HG02973 (cell line): ENCODE data around the gene FAM20C.

Experiments
- ATAC-seq: cut with Tn5 transposase; IDR thresholded peaks from one replicate; pipeline ENCODE4 v1.9.1; 2021; ENCODE audit warnings: moderate library complexity; ENCODE audit not compliant: unreplicated experiment

FAM20C gene

DNA sequence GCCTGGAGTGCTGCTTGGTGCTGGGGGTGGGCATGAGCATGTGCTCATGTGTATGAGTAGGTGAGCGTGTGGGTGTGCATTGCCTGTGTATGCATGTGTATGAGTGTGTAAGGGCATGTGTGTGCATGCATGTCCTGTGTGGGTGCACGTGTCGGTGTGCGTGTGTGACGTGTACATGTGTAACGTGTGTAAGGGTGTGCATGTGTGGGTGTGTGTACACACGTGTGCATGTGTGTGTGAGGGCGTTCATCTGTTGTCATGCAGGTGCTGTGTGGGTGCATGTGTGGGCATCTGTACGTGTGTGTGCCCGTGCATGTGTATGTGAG, 30.3 kb downstream of the FAM20C start:
- no peak for ATAC-seq

DNA sequence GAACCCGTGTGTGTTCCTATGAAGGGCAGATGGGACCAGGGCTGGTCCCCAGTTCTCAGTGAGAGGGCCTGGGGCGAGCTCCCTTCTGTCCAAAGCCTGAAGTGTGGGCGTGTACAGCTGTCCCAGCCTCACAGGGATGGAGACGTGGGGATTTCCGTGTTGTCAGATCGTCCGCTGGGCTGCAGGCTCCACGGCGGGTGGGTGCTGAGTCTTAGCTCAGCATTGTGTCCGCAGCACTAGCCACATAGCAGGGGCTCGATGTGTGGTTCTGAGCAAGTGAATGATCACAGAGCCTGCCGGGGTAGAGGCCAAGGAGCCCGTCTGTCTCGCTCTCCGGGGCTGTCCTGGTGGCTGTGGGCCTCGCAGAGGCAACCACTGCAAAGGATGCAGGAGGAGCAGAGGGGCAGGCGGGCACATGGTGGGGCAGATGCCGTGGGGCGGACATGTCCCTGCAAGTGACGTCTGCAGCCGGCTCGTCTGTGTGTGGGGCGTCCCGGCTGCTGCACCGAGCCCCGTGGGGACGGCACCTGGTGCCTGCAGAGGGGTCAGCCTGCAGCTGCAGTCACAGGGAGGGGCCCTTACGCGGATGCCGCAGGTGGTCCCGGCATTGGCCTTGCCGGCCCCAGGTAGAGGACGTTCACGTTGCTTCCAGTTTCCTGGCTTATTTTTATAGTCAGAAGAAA, 30.9 kb downstream of the FAM20C start:
- ATAC-seq = no peak

DNA sequence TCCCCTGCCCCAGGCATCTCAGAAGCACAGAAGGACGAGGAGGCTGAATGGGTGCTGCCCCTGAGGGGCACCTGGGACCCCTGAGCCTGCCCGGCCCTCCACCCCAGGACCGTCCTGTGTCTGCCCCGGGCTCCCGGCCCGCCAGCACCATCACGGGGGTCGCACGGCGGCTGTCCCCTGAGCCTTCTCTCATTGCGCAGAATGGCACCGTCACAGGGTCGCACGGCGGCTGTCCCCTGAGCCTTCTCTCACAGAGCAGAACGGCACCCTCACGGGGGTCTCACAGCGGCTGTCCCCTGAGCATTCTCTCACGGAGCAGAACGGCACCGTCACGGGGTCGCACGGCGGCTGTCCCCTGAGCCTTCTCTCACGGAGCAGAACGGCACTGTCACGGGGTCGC, 31.5 kb downstream of the FAM20C start:
- ATAC-seq = no peak

DNA sequence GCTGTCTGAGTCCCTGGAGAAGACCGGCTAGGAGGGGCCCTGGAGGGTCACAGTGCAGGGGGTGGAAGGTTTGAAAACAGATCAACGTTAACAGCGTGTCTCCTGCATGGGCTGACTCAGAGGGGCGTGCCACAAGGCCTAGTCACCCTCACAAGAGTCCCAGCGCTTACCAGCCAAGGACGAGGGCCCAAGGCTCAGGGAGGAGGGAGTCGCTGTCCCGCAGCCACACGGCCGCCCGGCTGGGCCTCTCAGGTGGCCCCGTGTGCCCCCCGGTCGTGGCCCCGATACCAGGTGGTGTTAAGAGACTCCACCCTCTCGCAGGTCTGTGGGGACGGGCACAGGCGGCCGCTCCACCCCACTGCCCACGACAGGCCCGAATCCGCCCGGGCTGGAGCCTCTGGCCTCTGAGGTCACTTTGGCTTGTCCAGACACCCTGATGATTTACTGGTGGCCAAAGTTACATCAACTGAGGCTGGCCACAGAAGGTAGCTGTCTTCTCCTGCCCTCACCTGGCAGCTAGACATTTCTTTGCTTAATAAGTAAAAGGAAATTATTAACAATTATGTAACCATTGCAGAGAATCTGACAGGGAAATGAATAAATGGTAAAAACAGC, 34.0 kb downstream of the FAM20C start:
- no peak for ATAC-seq

DNA sequence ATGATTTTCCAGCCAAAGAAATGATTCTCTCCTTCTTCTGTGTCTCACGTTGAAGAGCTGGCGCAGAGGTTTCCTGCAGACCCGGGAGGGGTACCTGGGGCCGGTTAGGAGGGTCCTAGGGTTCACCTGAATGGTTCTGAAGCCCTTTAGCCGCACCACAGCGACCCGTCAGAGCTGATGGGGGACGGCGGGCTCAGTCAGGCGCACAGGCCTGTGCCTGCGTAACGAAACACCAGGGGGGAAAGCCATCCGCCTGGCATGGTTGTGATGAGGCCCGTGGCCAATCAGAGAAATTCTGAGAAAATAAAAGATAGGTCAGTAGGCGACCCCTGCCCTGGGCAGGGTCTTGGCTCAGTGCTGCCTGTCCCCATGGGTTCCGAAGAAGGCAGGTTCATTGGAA, 35.6 kb downstream of the FAM20C start:
- no peak for ATAC-seq

DNA sequence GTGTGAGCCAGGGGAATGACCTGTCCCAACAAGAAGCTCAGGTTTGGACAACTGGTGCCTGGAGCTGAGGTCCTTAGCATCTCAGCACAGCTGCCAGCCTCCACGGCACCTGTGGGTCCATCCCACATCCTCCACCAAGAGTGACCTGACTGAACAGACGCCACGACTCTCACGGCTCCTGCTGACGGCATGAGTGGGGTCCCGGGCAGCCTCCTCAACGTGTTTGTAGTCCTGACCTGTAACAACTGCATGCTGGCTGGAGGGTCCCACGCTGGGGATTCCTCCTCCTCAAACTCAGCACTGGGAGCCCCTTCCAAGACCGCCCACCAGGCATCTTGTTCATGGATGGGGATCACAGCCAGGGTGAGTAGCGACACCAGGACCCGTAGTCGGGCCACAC, 36.2 kb downstream of the FAM20C start:
- no peak for ATAC-seq

DNA sequence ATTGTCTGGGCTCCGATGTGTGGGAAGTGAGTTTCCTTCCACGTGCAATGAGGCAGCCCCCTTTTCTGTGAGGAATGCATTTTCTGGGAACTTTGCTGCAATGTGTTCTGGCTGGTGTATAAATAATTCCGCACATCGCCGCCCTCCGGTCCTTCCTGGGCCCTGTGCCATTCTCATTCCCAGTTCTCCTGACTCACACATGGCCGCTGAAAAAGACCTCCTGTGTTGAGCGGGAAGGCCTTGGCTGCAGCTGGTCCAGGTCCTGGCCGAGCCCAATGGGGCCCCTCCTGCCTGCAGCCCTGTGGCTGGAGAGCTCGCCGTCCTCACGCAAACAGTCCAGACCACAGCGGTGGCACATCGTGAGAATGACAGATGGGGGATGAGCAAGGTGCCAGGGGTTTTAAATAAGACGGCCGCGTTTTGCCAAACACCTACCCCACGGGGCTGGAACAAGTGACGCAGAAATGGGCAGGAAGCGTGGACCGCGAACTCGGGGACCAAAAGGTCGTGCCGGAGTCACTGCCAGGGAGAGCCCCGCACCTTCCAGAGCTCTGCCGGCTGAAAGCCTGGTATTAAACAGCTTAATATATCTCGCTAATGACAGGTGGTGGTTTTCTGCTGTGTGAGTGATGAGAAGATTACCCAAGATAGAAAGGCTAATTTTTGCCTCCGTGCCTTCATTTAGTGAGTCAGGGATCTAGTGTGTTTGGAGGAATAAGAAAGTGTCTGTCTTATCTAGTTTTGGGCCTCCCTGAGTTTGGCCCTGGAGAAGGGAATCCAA, 37.0 kb downstream of the FAM20C start:
- ATAC-seq = no peak

DNA sequence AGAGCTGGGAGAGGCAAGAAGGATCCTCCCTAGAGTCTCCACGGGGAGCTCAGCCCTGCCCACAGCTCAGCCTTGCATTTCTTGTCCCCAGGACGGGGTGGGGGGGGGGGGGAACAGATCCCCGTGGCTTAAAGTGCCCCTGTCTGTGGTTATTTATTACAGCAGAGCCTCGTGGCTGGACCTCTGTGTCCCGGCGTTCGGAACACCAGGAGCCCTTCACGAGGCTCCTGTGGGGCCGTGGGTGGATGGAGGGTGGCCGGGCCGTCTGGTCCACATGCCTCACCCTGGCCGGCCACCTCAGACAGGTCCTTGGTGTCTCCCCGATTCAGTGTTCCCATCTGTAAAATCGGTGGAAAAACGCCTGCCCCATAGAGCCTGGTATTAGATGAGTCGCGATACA, 37.9 kb downstream of the FAM20C start:
- no peak for ATAC-seq

DNA sequence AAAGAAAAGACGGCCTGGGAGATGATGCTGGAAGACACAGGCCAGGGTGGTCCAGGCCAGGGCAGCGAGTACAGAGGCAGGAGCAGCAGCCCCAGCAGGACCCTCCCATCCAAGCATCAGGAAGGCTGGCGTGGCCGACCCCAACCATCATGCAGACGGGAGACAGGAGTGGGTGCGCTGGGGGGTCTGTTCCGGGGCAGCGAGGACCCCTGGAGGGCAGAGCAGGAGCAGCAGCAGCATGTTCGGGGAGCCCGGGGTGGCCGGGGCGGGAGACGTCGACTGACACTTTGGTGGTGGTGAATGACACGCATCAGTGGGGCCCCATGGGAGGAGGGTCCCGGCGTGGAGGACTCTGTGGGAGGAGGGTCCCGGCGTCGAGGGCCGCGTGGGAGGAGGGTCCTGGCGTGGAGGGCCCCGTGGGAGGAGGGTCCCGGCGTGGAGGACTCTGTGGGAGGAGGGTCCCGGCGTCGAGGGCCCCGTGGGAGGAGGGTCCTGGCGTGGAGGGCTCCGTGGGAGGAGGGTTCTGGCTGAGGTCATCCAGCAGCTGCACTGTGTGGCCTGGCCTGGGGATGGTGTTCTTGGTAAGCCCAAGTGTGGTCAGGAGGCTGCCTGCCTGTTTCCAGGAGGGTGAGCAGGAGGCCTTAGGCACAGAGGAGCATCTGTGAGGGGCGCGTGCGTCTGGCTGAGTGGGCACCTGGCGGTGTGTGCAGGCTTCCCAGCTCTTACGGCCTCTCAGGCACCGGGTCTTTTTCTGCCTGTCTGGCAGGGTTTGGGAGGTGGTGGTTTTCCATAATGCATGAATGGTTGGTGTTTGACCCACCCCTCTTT, 38.9 kb downstream of the FAM20C start:
- ATAC-seq = no peak

DNA sequence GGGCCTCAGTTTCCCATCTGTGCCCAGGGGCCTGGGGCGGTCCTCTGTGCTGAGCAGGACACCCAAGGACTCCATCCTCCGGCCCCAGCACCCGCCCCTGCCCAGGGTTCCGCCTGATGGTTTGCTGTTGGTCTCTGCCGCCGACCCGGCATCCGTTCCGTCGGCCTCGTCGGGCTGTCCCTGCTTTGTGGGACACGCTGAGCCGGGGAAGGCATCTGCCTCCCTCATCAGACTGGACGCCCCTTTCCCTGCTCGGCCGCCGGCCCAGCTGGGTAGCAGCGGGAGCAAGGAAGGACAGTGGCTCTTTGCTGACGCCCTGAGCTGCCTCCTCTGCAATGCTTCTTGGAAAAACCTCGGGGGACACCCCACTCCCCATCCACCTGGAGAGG, 39.5 kb downstream of the FAM20C start:
- no peak for ATAC-seq

DNA sequence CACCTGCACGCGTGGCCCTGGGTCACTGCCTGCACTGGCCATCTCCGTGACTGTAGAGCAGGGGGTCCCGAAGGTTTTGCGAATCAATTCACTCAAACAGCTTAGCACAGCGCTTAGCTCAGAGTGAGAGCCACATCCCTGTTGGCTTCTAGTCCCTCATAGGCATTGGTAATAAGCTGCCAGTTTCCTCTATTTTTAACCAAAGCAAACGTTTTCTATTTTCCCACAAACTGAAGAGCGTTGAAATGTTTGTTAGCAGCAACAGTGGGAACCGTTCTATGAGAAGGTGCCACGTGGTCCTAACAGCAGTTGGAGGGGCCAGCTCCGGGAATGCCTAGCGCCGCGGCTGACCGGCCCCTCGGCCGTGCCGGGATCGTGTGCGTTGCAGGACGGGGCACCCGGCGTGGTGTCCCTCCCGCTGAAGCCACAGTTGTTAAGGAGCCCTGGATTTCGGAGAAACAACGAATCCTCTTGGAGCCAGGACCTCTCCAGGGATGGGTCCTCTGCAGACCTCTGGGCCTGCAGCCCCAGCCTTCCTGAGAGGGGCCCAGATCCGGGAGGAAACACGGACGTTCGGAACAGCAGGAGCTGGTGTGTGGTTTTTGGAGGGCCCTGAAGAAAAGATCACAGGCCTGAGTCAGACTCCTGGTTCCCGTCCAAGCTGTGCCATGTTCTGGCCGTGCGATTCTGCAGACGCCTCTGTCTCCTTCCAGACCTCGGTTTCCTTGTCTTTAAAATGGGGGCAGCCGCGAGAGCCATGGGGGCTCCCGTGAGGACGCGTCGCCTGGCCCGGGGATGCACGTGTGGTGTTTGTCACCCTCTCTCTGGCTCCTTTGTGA, 40.3 kb downstream of the FAM20C start:
- ATAC-seq = no peak

DNA sequence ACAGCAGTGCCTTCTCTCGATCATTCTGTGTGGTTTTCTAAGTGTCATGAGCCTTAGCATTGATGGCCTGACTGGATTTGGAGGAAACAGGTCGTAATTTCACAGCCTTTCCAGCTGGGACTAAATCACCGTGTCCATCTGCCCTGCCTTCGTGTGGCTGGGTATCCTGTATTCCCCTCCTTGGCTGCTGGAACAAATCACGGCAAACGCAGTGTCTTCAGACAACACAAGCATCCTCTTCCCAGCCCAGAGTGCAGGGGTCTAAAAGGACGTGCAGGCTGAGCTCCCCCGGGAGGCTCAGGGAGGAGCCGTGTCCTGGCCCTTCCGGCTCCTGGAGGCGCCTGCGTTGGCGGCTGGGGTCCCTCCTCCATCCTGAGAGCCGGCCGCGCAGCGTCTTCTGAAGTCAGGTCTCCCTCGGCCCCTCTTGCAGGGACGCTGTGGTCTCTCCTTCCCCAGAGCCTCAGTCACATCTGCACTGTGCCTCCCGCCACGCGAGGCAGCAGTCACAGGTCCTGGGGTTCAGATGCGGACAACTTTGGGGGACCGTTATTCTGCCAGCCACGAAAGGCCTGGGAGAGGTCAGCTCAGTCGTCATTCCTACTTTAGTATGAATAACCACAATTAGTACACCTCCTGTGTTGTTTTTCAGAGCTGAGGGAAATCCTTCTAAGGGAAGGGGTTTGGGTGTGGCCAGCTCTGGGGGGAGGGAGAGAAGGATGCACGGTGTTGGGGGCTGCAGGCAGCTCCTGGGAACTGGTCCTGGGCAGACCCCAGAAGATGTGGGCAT, 41.1 kb downstream of the FAM20C start:
- ATAC-seq = no peak

DNA sequence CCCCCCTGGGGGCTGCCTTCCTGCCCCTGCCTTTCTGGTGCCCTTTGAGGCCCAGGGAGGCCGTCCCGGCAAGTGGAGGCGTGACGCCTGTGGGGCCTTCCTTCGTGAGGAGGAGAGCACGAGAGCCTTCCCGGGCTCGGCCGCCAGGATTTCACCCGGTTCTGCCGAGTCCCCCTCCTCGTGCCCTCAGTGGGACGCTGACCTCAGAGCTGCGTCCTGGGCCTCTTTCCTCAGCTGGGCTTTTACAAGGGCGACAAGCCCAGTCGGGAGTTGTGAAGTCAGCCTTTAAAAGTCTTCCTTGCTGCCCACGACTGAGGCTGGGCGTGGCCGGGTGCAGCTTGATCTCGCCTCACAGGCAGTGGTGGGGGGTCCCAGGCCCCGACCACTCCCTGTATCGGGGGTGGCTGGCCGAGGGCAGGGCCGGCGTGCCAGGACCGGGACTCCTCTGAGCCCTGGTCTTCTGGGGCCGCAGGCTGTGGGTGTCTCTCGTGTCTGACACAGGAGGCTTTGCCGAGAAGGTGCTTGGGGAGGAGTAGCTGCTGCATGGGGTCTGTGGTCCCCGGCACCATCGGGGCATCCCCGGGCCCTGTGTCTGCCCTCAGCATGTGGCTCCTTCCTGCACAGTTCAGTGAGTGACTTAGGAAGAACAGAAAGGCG, 41.8 kb downstream of the FAM20C start:
- ATAC-seq = no peak

DNA sequence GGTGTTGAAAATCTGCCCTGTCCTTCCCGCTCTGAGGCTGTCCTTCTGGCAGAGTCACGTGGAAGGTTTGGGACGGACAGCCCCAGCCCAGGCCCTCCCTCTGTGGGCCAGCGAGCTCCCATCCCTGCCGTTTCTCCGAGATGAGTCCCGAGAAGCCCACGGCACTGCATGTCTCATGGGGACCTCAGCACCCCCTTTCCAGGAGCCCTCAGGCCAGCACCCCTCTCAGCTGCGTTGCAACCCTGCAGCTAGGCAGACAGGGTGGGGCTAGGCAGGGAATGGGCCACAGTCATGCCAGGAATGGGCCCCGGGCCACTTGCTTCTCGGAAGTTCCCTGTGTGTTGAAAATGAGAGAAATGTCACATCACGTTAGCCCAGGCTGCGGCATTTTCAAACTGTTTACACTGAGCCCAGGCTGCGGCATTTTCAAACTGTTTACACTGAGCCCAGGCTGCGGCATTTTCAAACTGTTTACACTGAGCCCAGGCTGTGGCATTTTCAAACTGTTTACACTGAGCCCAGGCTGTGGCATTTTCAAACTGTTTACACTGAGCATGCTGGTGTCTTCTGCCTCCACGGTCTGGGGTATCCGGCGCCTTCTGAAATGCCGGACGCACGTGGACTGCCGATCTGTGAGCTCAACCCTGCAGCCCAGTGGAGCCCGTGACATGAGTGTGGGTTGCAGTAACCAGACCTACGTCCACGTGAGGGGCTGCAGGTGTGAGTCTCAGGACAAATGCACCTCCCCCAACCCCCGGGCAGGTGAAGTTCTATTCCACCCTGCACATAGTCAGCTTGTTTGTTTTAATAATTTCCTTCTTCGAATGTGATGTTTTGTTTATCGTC, 42.6 kb downstream of the FAM20C start:
- no peak for ATAC-seq

DNA sequence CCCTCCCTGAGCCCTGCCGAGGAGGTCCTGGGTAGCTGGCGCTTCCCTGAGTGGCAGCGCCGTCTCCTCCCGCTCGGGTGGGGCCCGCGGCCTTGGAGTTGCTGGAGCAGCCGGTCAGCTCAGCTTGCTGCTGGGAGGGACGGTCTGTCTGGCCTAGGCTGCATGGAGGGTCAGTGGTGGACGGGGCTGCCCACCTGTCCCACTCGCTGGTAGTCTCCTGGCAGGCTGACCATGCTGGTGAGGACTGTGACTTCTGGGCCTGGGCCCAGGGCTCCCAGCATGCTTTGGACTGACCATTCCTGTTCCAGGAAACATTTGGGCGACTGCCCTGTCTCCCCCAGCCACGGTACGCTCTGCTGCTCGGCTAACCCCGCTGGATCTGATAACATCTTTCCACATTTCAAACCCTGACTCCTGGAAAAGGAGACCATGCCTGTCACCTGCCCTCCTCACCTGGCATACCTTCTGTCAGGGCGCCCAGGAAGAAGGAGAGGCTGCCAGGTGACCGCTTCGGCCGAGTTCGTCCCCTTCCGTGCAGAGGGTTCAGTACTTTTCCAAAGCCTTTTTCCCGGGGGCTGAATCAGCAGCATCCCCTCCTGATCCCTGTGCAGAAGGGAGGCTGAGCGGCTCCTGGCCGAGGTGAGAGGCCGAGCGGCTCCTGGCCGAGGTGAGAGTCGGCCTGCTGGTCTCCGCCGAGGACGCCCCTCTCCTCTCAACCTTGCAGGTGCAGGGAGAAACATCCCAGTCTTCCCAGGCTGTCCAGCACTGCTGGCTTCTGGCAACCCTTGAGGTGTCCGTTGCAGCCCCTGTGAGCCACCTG, 43.4 kb downstream of the FAM20C start:
- no peak for ATAC-seq

DNA sequence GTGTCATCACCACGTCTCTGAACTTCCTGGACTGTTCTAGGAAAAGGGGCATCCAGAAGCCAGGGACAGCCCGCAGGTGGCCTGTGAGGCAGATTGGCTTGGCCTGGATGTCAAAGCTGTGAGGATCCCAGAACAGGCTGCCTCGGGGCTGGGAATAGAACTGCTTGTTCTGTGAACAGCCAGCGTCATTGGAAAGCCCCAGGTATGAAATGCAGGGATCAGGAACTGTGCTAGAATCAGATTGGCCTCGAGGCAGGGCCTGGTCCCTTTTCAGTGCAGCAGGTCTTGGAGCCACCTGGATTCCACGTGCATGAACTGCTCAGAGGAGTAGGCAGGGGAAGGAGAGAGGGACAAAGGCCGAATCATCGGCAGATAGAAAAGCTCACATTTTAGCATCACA, 44.6 kb downstream of the FAM20C start:
- ATAC-seq = no peak

DNA sequence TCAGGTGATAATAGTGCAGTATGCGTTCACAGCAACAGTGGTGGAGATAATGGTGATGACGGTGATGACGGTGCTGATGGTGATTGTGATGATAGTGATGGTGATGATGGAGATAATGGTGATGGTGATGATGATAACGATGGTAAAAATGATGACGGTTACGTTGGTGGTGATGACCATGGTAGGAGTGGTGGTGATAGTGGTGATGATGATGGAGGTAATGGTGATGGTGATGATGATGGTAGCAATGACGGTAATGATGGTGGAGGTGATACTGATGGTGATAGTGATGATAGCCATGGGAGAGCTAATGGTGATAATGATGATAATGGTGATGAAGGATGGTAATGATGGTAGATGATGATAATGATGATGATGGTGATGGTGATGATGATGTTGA, 45.0 kb downstream of the FAM20C start:
- ATAC-seq = no peak
